Activated CD8-positive, alpha-beta memory T cell treated with anti-CD3 and anti-CD28 coated beads, Interleukin-2, amount 10 ng/mL, durations not matched to agents 7 days and 5 days (primary cell): ENCODE measurements around the gene NFAT5. TPM values are rescaled to one million over a fixed set of nuclear protein-coding genes. Genes with fewer than 3 reads are reported as not detected.
"Not testable (repeated sequence)": the region's sequence is repeated elsewhere in the genome, so short reads cannot be mapped to it uniquely, and the experiment has no call there.

Experiments used
- ATAC-seq: fragments of 150-1000 bp; cut with Tn5 transposase; one replicate; pipeline ENCODE4 v1.10.0; 2021; ENCODE audit warnings: moderate library complexity
- CTCF ChIA-PET: fragments of 350-600 bp; sonication (Branson Sonifier 250); formaldehyde crosslinking; loops from one replicate; lab custom pipeline; 2021; ENCODE audit warnings: antibody characterized with exemption; lab: Charles Lee
- DNase-seq: peaks from one replicate; pipeline ENCODE4 v3.0.0-alpha.2; 2020
- H3K27ac Mint-ChIP-seq: one replicate; pipeline ENCODE4 v1.8.0; 2021; ENCODE audit warnings: mild to moderate bottlenecking, mixed read lengths
- H3K27me3 Mint-ChIP-seq: one replicate; pipeline ENCODE4 v1.8.0; 2021; ENCODE audit warnings: mixed read lengths
- H3K36me3 Mint-ChIP-seq: one replicate; pipeline ENCODE4 v1.8.0; 2021; ENCODE audit warnings: mild to moderate bottlenecking, mixed read lengths
- H3K4me1 Mint-ChIP-seq: one replicate; pipeline ENCODE4 v1.8.0; 2021; ENCODE audit warnings: mixed read lengths
- H3K4me3 Mint-ChIP-seq: one replicate; pipeline ENCODE4 v1.8.0; 2021; ENCODE audit warnings: mild to moderate bottlenecking, moderate library complexity, mixed read lengths
- H3K9me3 Mint-ChIP-seq: one replicate; pipeline ENCODE4 v1.8.0; 2022; ENCODE audit warnings: low read depth, mixed read lengths
- total RNA-seq, 2 experiments: library from RNA; stranded (reverse); gene quantifications; one replicate each; pipeline ENCODE4 v1.2.3, GENCODE V29; 2021

The NFAT5 gene
- total RNA-seq, 2 experiments from 2014 or later, result 28.7 to 36.8 TPM

- DNase-seq, result peak; percentile 72
- H3K9me3 Mint-ChIP-seq, result no peaks in the 10 kb centered on the region
- no peaks in the 10 kb centered on the region for H3K36me3 Mint-ChIP-seq
- CTCF ChIA-PET, result interaction anchor here (0.9 to 1.6 kb wide), 4 partner anchors 33 to 168 kb away, joined by 3 to 11 read pairs (median 4); no protein-coding TSS in a partner anchor
- peak overlapping the region; percentile 94 for H3K27ac Mint-ChIP-seq
- H3K27me3 Mint-ChIP-seq, result no peaks in the 10 kb centered on the region
- peaks cover 39% of the 10 kb centered on the region for H3K4me1 Mint-ChIP-seq
- peak; percentile 40 for ATAC-seq
- peak overlapping the region; percentile 89 for H3K4me3 Mint-ChIP-seq
These were observed 1.9 kb upstream of the NFAT5 start for GRCh38 chr16:69563605-69564580.

DNA sequence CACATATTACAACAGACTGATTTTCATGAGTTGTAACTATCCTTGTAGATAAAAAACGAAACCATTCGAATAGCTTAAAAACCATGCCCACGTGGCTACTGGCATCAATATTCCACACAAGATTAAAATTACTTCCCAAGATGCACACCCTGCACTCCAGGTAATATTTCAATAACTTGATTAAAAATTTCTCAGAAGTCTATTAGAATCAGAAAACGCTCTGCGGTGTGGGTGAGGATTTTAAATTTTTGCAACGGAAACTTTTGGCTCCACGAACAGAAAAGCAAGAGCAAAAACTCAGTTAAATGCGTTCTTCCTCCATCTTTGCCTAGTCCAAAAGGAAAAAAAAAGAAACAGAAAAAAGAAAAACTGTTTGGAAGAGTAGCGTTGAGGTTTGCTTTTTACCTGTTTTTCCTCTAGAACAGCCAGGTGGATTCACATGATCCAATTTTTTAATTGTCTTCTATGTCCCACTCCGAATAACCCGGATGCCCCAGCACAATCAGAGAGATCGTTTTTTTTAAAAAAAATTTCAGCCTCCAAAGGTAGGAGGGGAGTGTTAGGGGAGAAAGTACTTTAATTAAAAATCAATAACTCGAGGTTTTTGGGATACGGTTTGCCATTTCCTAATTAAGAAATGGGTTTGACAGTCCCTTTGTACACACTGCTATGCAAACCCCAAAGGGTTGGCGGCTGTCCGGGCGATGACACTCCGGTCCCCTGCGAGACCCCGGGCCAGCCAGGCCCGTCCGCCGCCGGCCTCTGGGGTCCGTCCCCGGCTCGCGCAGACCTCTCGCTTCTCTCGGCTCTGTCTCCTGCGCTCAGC, 708 bp upstream of the NFAT5 start:
- Mint-ChIP-seq H3K27me3 (no peaks in the 10 kb centered on the region), H3K9me3 (no peaks in the 10 kb centered on the region), H3K4me1 (peaks cover 47% of the 10 kb centered on the region), H3K4me3 (peak overlapping the region; percentile 89), H3K36me3 (no peaks in the 10 kb centered on the region), H3K27ac (peak overlapping the region; percentile 96)
- DNase-seq (no peak), ATAC-seq (peak; percentile 42)
- CTCF ChIA-PET, result interaction anchor here (0.9 to 1.6 kb wide), 4 partner anchors 35 to 169 kb away, joined by 3 to 11 read pairs (median 4); no protein-coding TSS in a partner anchor

DNA sequence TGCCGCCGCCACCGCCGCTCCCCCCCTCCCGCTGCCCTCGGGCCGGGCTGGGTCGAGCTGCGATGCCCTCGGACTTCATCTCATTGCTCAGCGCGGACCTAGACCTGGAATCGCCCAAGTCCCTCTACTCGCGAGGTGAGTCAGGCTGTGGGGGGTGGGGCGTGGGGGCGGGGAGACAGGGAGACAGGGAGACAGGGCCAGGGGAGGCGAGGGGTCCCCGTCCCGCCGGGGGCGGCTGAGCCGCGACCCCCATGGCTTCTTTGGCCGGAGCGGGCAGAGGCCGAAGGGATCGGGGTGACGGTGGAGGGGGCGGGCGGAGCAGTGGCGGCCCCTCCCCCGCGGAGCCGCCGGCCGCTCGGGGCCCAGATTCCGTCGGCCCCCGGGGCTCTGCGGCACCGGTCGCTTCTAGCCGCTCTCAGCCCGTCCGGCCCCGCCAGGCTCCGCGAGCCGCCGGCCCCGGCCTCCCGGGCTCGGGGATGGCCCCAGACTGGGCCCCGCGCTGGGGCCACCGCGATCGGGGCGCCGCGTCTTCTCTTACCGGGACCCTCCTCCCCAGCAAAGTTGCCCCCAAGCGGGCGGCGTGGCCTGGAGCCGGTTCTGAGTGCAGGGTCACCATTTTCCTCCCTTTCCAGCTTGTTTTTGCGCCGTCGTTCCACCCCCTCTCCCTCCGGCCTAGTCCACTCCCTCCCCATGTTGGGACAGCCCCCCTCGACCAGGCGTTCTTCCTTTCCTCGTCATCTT, 644 bp downstream of the NFAT5 start:
- ATAC-seq (peak; percentile 59), DNase-seq (peak; percentile 63)
- no peaks in the 10 kb centered on the region for H3K27me3 Mint-ChIP-seq
- H3K9me3 Mint-ChIP-seq, result no peaks in the 10 kb centered on the region
- CTCF ChIA-PET, result interaction anchor here (1.3 kb wide), 1 partner anchor 15 kb away, joined by 3 read pairs; no protein-coding TSS in a partner anchor
- peaks cover 4% of the 10 kb centered on the region for H3K36me3 Mint-ChIP-seq
- peak overlapping the region; percentile 98 for H3K27ac Mint-ChIP-seq
- peak overlapping the region; percentile 99 for H3K4me3 Mint-ChIP-seq
- peaks cover 53% of the 10 kb centered on the region for H3K4me1 Mint-ChIP-seq

DNA sequence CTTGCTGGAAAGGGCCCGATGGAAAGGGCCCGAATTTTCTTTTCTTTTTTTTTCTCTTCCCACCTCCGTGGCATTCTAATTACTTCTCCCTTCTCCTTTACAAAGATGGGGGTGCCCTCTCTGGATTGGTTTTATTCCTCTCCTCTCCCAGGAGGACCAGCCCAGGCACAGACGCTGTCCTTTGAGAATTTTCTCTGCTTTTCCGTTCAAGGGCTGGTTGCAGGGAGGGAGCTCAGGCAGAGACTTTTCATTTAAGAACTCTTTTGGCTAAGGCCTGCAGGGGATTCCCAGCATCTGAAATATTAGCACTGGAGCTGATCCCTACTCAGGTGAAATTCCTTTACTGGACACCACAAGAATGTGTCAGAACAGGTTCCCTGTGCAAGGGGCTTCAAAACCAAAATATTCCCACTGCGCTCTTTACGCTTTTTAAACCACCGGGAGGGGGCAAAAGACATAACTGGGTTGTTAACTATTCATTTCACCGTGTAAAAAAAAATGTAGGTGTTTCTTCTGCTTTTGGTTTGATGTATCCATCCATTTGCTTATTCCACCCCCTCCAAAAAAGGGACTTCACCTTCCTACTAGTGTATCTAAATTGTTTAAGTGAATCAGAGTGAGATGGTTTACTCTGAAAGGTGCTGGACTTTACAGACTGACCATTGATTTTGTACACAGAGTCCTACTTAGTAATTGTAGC, 1.4 kb downstream of the NFAT5 start:
- H3K27me3 Mint-ChIP-seq, result no peaks in the 10 kb centered on the region
- ATAC-seq (no peak), DNase-seq (peak; percentile 45)
- CTCF ChIA-PET, result interaction anchor here (0.9 to 1.3 kb wide), 2 partner anchors 15 to 172 kb away, joined by 3 read pairs; no protein-coding TSS in a partner anchor
- no peaks in the 10 kb centered on the region for H3K9me3 Mint-ChIP-seq
- peak overlapping the region; percentile 98 for H3K27ac Mint-ChIP-seq
- H3K4me3 Mint-ChIP-seq, result peak overlapping the region; percentile 99
- peaks cover 51% of the 10 kb centered on the region for H3K4me1 Mint-ChIP-seq
- H3K36me3 Mint-ChIP-seq, result peaks cover 4% of the 10 kb centered on the region

GRCh38 chr16:69568676-69569075, 2.9 kb downstream of the NFAT5 start:
- no peak for DNase-seq
- Mint-ChIP-seq H3K36me3 (peaks cover 7% of the 10 kb centered on the region), H3K9me3 (no peaks in the 10 kb centered on the region), H3K27ac (peak overlapping the region; percentile 66), H3K4me3 (peak overlapping the region; percentile 99), H3K27me3 (no peaks in the 10 kb centered on the region), H3K4me1 (peaks cover 40% of the 10 kb centered on the region)
- ATAC-seq, result no peak
- CTCF ChIA-PET, result interaction anchor here (1.7 kb wide), 1 partner anchor 185 kb away, joined by 7 read pairs; the partner anchor contains the start of gene NOB1

- CTCF ChIA-PET, result interaction anchor here (1.4 to 1.8 kb wide), 2 partner anchors 12 to 20 kb away, joined by 3 to 4 read pairs; no protein-coding TSS in a partner anchor
- H3K27ac Mint-ChIP-seq, H3K9me3 Mint-ChIP-seq, DNase-seq, H3K27me3 Mint-ChIP-seq, H3K4me3 Mint-ChIP-seq, ATAC-seq: not testable (repeated sequence)
- Mint-ChIP-seq H3K36me3 (peaks cover 19% of the 10 kb centered on the region), H3K4me1 (peaks cover 11% of the 10 kb centered on the region)
These were observed 13.0 kb downstream of the NFAT5 start for GRCh38 chr16:69578771-69579170.

DNA sequence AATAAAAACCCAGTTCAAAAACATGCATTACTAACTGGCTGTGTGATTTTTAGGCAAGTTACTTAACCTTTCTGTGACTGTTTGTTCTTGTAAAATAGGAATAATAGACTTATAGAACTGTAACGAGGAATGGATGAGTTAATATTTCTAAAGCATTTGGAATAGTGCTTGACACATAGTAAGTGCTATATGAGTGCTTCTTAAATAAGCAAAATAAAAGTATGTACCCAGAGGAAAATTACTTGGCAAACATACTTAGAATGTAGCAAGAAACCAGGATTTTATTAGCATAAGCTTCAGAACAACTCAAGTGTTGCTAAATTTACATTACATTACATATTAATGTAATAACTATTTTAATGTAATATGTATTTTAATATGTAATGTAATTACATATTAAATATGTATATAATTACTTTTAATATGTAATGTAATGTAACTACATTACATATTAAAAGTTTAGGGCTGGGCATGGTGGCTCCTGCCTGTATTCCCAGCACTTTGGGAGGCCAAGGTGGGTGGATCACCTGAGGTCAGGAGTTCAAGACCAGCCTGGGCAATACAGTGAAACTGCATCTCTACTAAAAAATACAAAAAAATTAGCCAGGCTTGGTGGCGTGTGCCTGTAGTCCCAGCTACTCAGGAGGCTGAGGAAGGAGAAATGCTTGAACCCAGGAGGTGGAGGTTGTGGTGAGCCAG, 14.2 kb downstream of the NFAT5 start:
- DNase-seq (no peak), ATAC-seq (no peak)
- CTCF ChIA-PET, result no interaction called here
- Mint-ChIP-seq H3K4me3 (no peak overlapping the region), H3K4me1 (peaks cover 11% of the 10 kb centered on the region), H3K9me3 (no peaks in the 10 kb centered on the region), H3K36me3 (peaks cover 17% of the 10 kb centered on the region), H3K27me3 (no peaks in the 10 kb centered on the region), H3K27ac (no peak overlapping the region)

DNA sequence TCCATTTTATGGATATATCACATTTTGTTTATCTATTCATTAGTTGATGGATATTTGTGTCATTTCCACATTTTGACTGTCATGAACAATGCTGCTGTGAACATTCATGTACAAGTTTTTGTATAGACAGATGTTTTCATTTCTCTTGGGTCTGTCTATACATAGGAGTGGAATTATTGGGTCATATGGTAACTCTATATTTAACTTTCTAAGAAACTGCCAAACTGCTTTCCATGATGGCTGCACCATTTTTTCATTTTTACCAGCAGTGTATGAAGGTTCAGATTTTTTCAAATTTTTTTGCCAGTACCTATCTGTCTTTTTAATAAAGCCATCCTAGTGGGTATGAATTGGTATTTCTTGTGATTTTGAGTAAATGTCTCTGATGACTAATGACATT, 15.5 kb downstream of the NFAT5 start:
- Mint-ChIP-seq H3K9me3 (no peaks in the 10 kb centered on the region), H3K4me3 (no peak overlapping the region), H3K27me3 (no peaks in the 10 kb centered on the region), H3K4me1 (peaks cover 11% of the 10 kb centered on the region), H3K36me3 (peaks cover 20% of the 10 kb centered on the region), H3K27ac (no peak overlapping the region)
- CTCF ChIA-PET, result interaction anchor here (1.3 kb wide), 1 partner anchor 14 kb away, joined by 3 read pairs; no protein-coding TSS in a partner anchor
- ATAC-seq, result peak; percentile 12
- DNase-seq, result no peak

- DNase-seq, H3K27ac Mint-ChIP-seq, ATAC-seq, CTCF ChIA-PET, H3K4me3 Mint-ChIP-seq, H3K9me3 Mint-ChIP-seq, H3K27me3 Mint-ChIP-seq: not testable (repeated sequence)
- H3K4me1 Mint-ChIP-seq, result peaks cover 18% of the 10 kb centered on the region
- peaks cover 21% of the 10 kb centered on the region for H3K36me3 Mint-ChIP-seq
These were observed 18.7 kb downstream of the NFAT5 start for GRCh38 chr16:69584493-69584892.

DNA sequence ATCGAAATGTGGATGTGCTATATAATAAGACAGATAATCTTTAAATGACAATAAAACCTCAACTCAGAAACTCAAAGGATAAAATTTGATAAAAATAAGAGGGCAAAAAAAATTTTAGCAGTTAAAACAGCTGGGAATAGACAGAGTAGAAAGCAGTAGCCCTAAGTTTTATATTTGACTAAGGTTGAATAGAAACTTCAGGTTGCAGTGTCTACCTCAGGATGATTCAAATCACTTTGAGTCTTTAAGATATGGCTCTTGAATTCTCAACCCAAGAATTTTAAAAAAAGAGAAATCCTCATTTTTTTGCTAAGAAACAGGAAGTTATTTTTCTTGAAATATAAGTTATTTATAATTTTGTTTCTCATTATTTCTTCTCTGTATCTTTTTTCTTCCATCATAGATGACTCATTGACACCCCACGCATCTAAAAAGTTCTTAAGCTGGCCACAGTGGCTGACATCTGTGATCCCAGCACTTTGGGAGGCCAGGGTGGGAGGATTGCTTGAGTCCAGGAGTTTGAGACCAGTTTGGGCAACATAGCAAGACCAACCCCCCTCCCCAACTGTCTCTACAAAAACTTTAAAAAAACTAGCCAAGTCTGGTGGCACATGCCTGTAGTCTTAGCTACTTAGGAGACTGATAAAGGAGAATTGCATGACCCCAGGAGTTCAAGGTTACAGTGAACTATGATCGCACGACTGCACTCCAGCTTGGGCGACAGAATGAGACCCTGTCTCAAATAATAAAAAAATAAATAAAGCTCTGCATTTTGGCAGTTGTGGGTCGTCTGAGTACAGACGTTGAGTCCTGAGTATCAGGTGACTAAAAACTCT, 23.9 kb downstream of the NFAT5 start:
- peaks cover 15% of the 10 kb centered on the region for H3K4me1 Mint-ChIP-seq
- H3K4me3 Mint-ChIP-seq, result no peak overlapping the region
- DNase-seq (no peak), ATAC-seq (no peak)
- CTCF ChIA-PET, result interaction anchor here (1.2 to 1.6 kb wide), 2 partner anchors 12 to 16 kb away, joined by 3 to 4 read pairs; no protein-coding TSS in a partner anchor
- H3K36me3 Mint-ChIP-seq, result peaks cover 13% of the 10 kb centered on the region
- no peaks in the 10 kb centered on the region for H3K27me3 Mint-ChIP-seq
- H3K9me3 Mint-ChIP-seq, result no peaks in the 10 kb centered on the region
- no peak overlapping the region for H3K27ac Mint-ChIP-seq

- DNase-seq (no peak), ATAC-seq (no peak)
- CTCF ChIA-PET, result interaction anchor here (1.2 to 1.6 kb wide), 2 partner anchors 13 to 17 kb away, joined by 3 to 4 read pairs; no protein-coding TSS in a partner anchor
- Mint-ChIP-seq H3K36me3 (peaks cover 11% of the 10 kb centered on the region), H3K27ac (no peak overlapping the region), H3K9me3 (no peaks in the 10 kb centered on the region), H3K4me3 (no peak overlapping the region), H3K27me3 (no peaks in the 10 kb centered on the region), H3K4me1 (peaks cover 22% of the 10 kb centered on the region)
These were observed 24.8 kb downstream of the NFAT5 start for GRCh38 chr16:69590590-69590989.
